Measurements from ENCODE around the gene PPP6R1. TPM values are rescaled to one million over a fixed set of nuclear protein-coding genes. Genes with fewer than 3 reads are reported as not detected.

PPP6R1 gene
- total and polyA plus RNA-seq, 2 of the 13 experiments (the other 11 are each of a cell fraction or from before 2014, with no cell fraction given): 25.8 to 54.0 TPM

DNA sequence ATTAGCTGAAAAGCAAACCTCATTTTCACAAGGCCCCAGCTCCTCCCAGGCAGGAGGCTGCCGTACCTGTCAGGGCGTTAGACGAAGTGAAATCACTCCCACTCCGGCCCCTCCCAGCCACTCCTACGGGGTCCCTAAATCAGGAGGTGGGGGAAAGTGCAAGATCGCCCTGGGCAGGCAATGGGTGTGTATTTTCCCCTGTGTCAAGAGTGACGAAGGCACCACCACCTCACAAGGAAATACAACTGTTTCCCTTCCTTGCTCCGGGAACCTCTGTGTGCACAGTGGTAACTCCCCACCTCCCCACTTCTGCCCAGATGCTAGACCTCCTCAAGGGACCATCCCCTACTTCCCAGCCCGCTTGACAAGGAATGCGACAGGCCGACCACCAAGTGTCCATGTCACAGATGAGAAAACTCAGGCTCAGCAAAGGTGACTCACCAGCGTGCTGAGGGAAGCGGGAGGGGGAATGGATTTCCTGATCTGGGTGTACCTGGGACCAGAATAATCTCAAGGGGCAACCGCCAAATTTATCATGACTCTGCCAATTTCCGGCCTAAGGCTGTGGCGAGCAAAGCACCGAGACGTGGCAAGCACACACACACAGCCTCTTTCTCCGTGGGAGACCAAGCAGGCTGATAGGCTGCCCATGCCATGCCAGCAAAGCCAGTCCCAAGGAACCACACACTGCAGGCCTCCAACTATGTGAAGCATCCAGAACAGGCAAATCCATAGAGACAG lies 7.3 kb downstream of the PPP6R1 start (continued):
- TF ChIP-seq ZNF350 (CRISPR knock-in tag; IDR thresholded peaks at IDR 0.05; ENCODE audit: borderline replicate concordance, low read depth): no peak
- TF ChIP-seq MLLT10 (CRISPR knock-in tag; IDR thresholded peaks at IDR 0.05): no peak
- TF ChIP-seq HOMEZ (CRISPR knock-in tag; IDR thresholded peaks at IDR 0.05; ENCODE audit: low read depth): no peak

DNA sequence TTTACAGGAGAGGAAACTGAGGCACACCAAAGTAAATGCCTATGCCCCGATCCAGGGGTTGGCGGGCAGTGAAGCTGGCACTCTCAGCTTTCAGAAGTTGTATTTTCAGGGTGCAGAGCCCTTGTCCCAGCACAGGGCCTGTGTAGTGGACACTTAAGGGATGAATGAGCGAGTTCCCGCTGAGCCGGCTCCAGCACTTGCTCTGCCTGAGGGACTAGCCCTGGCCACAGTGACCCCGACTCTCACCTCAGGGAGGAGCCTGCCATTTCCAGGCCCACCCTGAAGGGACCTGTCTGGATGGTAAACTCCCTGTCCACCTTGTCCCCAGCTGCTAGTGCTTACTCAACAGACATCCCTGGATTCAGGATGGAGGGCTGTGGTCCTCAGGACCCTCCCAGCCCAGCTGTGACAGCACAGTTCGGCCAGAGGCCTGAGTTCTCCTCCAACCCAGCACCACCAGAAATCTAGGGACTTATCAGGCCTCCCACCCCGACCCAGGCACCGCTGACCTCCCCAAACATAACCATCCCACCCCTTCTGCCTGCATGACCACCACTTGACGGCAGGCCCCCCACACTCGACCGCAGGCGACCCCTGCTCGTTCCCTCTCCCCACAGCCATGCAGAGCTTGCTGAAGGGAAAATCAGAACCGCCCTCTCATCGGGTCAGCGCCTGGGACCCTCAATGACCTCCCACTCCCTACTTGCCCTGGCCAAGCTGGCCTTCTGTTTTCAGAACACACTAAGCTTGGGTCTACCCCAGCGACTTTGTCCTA lies 8.4 kb downstream of the PPP6R1 start:
- TF ChIP-seq DPF2 (CRISPR knock-in tag; IDR thresholded peaks at IDR 0.05; ENCODE audit: borderline replicate concordance, low read depth) (no peak), CBFB (CRISPR knock-in tag; IDR thresholded peaks at IDR 0.05) (no peak), RELA (CRISPR knock-in tag; IDR thresholded peaks at IDR 0.05) (no peak), ZNF468 (CRISPR knock-in tag; IDR thresholded peaks at IDR 0.05) (no peak), HMGA1 (CRISPR knock-in tag; conservative IDR thresholded peaks at IDR 0.05) (no peak), CENPX (CRISPR knock-in tag; IDR thresholded peaks at IDR 0.05) (no peak), ZNF574 (CRISPR knock-in tag; IDR thresholded peaks at IDR 0.05) (no peak)
- BruUV-seq (replicated peaks): no TSS peak
- H3K27me3 ChIP-seq (ENCODE audit: control insufficient read depth in 1 of 2, insufficient read depth in 2 of 2, low read length in 2 of 2): no peaks in the 10 kb centered on the region
- H2AFZ ChIP-seq (ENCODE audit: low read length): no peak overlapping the region
- 98% methylated on average over 15 of the region's 18 CpGs for WGBS (ENCODE audit: low lambda C conversion rate)
- H3K4me3 ChIP-seq (replicated peaks in 1 of 3; ENCODE audit: insufficient read depth in 1 of 3, low read depth in 2 of 3, low read length in 3 of 3): no peak overlapping the region
- no peaks in the 10 kb centered on the region for H3K9me3 ChIP-seq (ENCODE audit: low read length)
- ATAC-seq (no peak; the same call in 2 of the 3 replicates), FAIRE-seq (no peak), DNase-seq (ENCODE audit: low spot score) (no peak)
- in situ Hi-C loops (cut with HindIII; ENCODE audit: extremely low pct_ligation_motif_present, low pct_unique_long_range_greater_than_20kb) (no loop called here), intact Hi-C loops (cut with micrococcal nuclease; ENCODE audit: unreplicated experiment) (no loop called here)
- H3K79me2 ChIP-seq (ENCODE audit: insufficient read depth, low read length): peaks cover 79% of the 10 kb centered on the region
- H3K36me3 ChIP-seq (replicated peaks in 1 of 2; ENCODE audit: control insufficient read depth in 1 of 2, insufficient read depth in 2 of 2, low read length in 2 of 2): peaks cover 18 to 64% of the 10 kb centered on the region in 2 experiments; a peak in 4 of 5 replicates
- no peak overlapping the region for H3K27ac ChIP-seq (ENCODE audit: extremely low read length, insufficient read depth, low read length)
- peaks cover 49% of the 10 kb centered on the region for H3K4me1 ChIP-seq (ENCODE audit: insufficient read depth, low read length)
- POLR2A ChIA-PET: interaction anchor here (0.8 kb wide), 1 partner anchor 10 kb away, joined by 3 read pairs; no protein-coding TSS in a partner anchor
- CTCF ChIA-PET (ENCODE audit: low intra/inter-chr PET ratio, low total read pairs): no interaction called here
- H3K4me2 ChIP-seq (ENCODE audit: low read depth, low read length): no peak overlapping the region
- H3K9ac ChIP-seq (ENCODE audit: insufficient read depth, low read depth, low read length): no peak overlapping the region
- peaks cover 57% of the 10 kb centered on the region for H4K20me1 ChIP-seq (ENCODE audit: insufficient read depth, low read length)
